Prostate gland (tissue), 2 donors: ENCODE measurements around the gene DAB1.

ENCODE experiments used
- CTCF ChIP-seq, 4 experiments: fragments of 200-600 bp in 2 of 4; fragments of 450-650 bp in 2 of 4; sonication (generic) in 2 of 4; IDR thresholded peaks; 1 replicate in 3 of 4; 2 replicates in 1 of 4; pipeline ENCODE4 v1.5.1; 2016 to 2019; ENCODE audit warnings: antibody characterized with exemption in 4 of 4, mild to moderate bottlenecking in 2 of 4, moderate library complexity in 2 of 4
- POLR2A ChIP-seq: fragments of 450-650 bp; IDR thresholded peaks from one replicate; pipeline ENCODE4 v1.6.1; 2016; ENCODE audit warnings: antibody characterized with exemption, mild to moderate bottlenecking
- POLR2AphosphoS5 ChIP-seq: sonication (generic); formaldehyde crosslinking; IDR thresholded peaks from one replicate; pipeline ENCODE4 v1.6.1; 2017; ENCODE audit warnings: antibody characterized with exemption

- no peak for TF ChIP-seq POLR2A
- no peak for TF ChIP-seq CTCF (IDR thresholded peaks at IDR 0.05)
- no peak for TF ChIP-seq POLR2AphosphoS5
Observed at GRCh38 chr1:57258557-57259325, 165.1 kb downstream of the DAB1 start.
